Epithelial cell of esophagus (primary cell): ENCODE data around the gene PNMA1.
A peak's percentile ranks its signal among the peaks of the same experiment; 100 is the strongest.

ENCODE experiments used
- DNase-seq: peaks from one replicate; pipeline ENCODE4 v3.0.0; 2010; ENCODE audit warnings: low read depth
- H3K4me3 ChIP-seq: 2 replicates; pipeline ENCODE4 v1.5.1; 2011; ENCODE audit warnings: mild to moderate bottlenecking, low read length, control low read depth
- TF ChIP-seq, protein P1 (sequence below): IDR thresholded peaks from 2 replicates; pipeline ENCODE4 v1.5.1; 2011; ENCODE audit warnings: low read depth, mild to moderate bottlenecking, low read length, control low read depth, inconsistent platforms; ENCODE audit not compliant: insufficient read depth; ENCODE audit errors: missing control alignments

Gene PNMA1

GRCh38 chr14:73744874-73745529 is 30.8 kb upstream of the PNMA1 start:
- no peak overlapping the region for H3K4me3 ChIP-seq
- DNase-seq: peak; percentile 90
- TF ChIP-seq, protein P1, sequence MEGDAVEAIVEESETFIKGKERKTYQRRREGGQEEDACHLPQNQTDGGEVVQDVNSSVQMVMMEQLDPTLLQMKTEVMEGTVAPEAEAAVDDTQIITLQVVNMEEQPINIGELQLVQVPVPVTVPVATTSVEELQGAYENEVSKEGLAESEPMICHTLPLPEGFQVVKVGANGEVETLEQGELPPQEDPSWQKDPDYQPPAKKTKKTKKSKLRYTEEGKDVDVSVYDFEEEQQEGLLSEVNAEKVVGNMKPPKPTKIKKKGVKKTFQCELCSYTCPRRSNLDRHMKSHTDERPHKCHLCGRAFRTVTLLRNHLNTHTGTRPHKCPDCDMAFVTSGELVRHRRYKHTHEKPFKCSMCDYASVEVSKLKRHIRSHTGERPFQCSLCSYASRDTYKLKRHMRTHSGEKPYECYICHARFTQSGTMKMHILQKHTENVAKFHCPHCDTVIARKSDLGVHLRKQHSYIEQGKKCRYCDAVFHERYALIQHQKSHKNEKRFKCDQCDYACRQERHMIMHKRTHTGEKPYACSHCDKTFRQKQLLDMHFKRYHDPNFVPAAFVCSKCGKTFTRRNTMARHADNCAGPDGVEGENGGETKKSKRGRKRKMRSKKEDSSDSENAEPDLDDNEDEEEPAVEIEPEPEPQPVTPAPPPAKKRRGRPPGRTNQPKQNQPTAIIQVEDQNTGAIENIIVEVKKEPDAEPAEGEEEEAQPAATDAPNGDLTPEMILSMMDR: no peak

- DNase-seq: no peak
- H3K4me3 ChIP-seq: no peak overlapping the region
- TF ChIP-seq, protein P1: no peak
These were observed 30.1 kb upstream of the PNMA1 start for GRCh38 chr14:73744175-73744867.

- TF ChIP-seq, protein P1: no peak
- no peak for DNase-seq
- no peak overlapping the region for H3K4me3 ChIP-seq
These were observed 29.3 kb upstream of the PNMA1 start for GRCh38 chr14:73743431-73743931.

GRCh38 chr14:73742520-73743238 is 28.5 kb upstream of the PNMA1 start:
- TF ChIP-seq, protein P1: no peak
- no peak for DNase-seq
- no peak overlapping the region for H3K4me3 ChIP-seq

GRCh38 chr14:73741876-73742519 is 27.8 kb upstream of the PNMA1 start:
- peak overlapping the region; percentile 7 for H3K4me3 ChIP-seq
- DNase-seq: no peak
- TF ChIP-seq, protein P1: no peak

DNA sequence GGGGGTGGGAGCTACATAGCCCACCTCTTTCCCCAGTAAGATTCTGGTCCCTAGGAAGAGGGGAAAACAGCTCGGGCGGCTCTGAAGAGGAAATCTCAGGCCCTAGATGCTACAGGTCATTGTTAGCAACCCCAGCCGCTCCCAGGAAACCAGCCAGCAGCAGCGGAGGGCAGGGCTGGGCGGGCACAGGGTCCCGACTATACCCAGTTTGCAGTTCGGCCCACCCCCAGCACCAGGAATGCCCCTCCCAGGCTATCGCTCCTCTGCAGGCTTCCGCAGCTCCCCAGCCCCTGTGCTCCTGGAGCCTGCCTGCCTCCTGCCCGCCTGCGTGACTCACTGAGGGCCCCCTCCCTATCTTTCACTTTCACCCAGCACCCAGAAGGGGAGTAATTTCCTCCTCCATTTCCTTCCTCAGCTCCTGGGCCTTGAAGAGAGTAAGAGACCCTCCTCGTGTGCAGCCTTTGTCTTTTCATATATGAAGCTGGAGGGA is 27.2 kb upstream of the PNMA1 start:
- H3K4me3 ChIP-seq: peak overlapping the region; percentile 13
- TF ChIP-seq, protein P1: peak; percentile 16
- peak; percentile 78 for DNase-seq
